GM19467 (cell line): ENCODE data around the gene DACT3.

Experiments used
- ATAC-seq: cut with Tn5 transposase; IDR thresholded peaks from one replicate; pipeline ENCODE4 v1.9.1; 2021; ENCODE audit warnings: mild to moderate bottlenecking, moderate library complexity; ENCODE audit not compliant: unreplicated experiment

Gene DACT3

GRCh38 chr19:46614114-46614722 lies 46.8 kb downstream of the DACT3 start:
- ATAC-seq = peak; percentile 46

GRCh38 chr19:46613525-46613924 lies 47.5 kb downstream of the DACT3 start:
- ATAC-seq = no peak

- no peak for ATAC-seq
Observed at GRCh38 chr19:46611776-46612175, 49.2 kb downstream of the DACT3 start.

- ATAC-seq = no peak
Observed at GRCh38 chr19:46610851-46611770, 49.9 kb downstream of the DACT3 start.

- no peak for ATAC-seq
Observed at GRCh38 chr19:46610413-46610775, 50.6 kb downstream of the DACT3 start.

- no peak for ATAC-seq
Observed at GRCh38 chr19:46609511-46610412, 51.2 kb downstream of the DACT3 start.

GRCh38 chr19:46608581-46609345 lies 52.2 kb downstream of the DACT3 start:
- no peak for ATAC-seq

GRCh38 chr19:46608178-46608577 lies 52.8 kb downstream of the DACT3 start:
- no peak for ATAC-seq

GRCh38 chr19:46607448-46607841 lies 53.5 kb downstream of the DACT3 start:
- no peak for ATAC-seq

- ATAC-seq = no peak
Observed at GRCh38 chr19:46606681-46607447, 54.1 kb downstream of the DACT3 start.

- no peak for ATAC-seq
Observed at GRCh38 chr19:46606019-46606418, 55.0 kb downstream of the DACT3 start.

- no peak for ATAC-seq
Observed at GRCh38 chr19:46605356-46605821, 55.6 kb downstream of the DACT3 start.

GRCh38 chr19:46604781-46605355 lies 56.1 kb downstream of the DACT3 start:
- ATAC-seq = no peak

- ATAC-seq = no peak
Observed at GRCh38 chr19:46603752-46604231, 57.2 kb downstream of the DACT3 start.

- no peak for ATAC-seq
Observed at GRCh38 chr19:46603195-46603637, 57.8 kb downstream of the DACT3 start.

- ATAC-seq = no peak
Observed at GRCh38 chr19:46602392-46603194, 58.4 kb downstream of the DACT3 start.

GRCh38 chr19:46601318-46602224 lies 59.4 kb downstream of the DACT3 start, which contains the start of gene CALM3:
Gene CALM3, plus strand, starts transcription at chr19:46601330. Its CDS starts 105 bp downstream, at chr19:46601435.
- ATAC-seq = no peak
